H1 (cell line): ENCODE results near the gene ADD3.

Experiments
- CEBPB ChIP-seq: IDR thresholded peaks from 2 replicates; pipeline ENCODE4 v1.6.1; 2012; ENCODE audit warnings: low read depth, low read length
- EZH2 ChIP-seq: fragments of 200-600 bp; sonication (generic); IDR thresholded peaks from 2 replicates; pipeline ENCODE4 v1.7.1; 2012; ENCODE audit warnings: low read depth, mild to moderate bottlenecking, moderate library complexity, low read length, inconsistent platforms; ENCODE audit not compliant: severe bottlenecking
- GABPA ChIP-seq: IDR thresholded peaks from 2 replicates; pipeline ENCODE4 v1.6.1; 2011; ENCODE audit warnings: mild to moderate bottlenecking, low read length, moderate library complexity, borderline replicate concordance; ENCODE audit not compliant: insufficient read depth
- MAFK ChIP-seq: IDR thresholded peaks from 2 replicates; pipeline ENCODE4 v1.6.1; 2012; ENCODE audit warnings: low read depth, mild to moderate bottlenecking, improper control_type of control experiment, low read length
- PHF8 ChIP-seq: fragments of 200-600 bp; sonication (generic); conservative IDR thresholded peaks from 2 replicates; pipeline ENCODE4 v1.7.1; 2012; ENCODE audit warnings: low read depth, mild to moderate bottlenecking, inconsistent platforms, low read length, moderate library complexity
- POLR2A ChIP-seq, 2 experiments: IDR thresholded peaks; 1 replicate in 1 of 2; 2 replicates in 1 of 2; pipeline ENCODE4 v1.6.1; 2011; ENCODE audit warnings: low read depth in 2 of 2, low read length in 2 of 2, mild to moderate bottlenecking in 2 of 2; ENCODE audit errors: control extremely low read depth in 1 of 2
- SAP30 ChIP-seq: fragments of 300-600 bp; sonication (generic); IDR thresholded peaks from 2 replicates; pipeline ENCODE4 v1.7.1; 2012; ENCODE audit warnings: low read length, moderate library complexity, mild to moderate bottlenecking, inconsistent platforms; ENCODE audit not compliant: insufficient read depth, insufficient replicate concordance
- SP2 ChIP-seq: IDR thresholded peaks from 2 replicates; pipeline ENCODE4 v1.6.1; 2012; ENCODE audit warnings: mild to moderate bottlenecking, low read length, inconsistent platforms
- TF ChIP-seq, protein P1 (sequence below), 3 experiments: IDR thresholded peaks; 1 replicate in 2 of 3; 2 replicates in 1 of 3; pipeline versions ENCODE4 v1.5.1 to v1.6.1; 2011; ENCODE audit warnings: low read length in 3 of 3, mild to moderate bottlenecking in 3 of 3, inconsistent platforms in 2 of 3, low read depth in 1 of 3, moderate library complexity in 1 of 3; ENCODE audit not compliant: insufficient read depth in 1 of 3; ENCODE audit errors: control extremely low read depth in 1 of 3
- TF ChIP-seq, protein P2 (sequence below): IDR thresholded peaks from 2 replicates; pipeline ENCODE4 v1.6.1; 2012; ENCODE audit warnings: inconsistent platforms

DNA sequence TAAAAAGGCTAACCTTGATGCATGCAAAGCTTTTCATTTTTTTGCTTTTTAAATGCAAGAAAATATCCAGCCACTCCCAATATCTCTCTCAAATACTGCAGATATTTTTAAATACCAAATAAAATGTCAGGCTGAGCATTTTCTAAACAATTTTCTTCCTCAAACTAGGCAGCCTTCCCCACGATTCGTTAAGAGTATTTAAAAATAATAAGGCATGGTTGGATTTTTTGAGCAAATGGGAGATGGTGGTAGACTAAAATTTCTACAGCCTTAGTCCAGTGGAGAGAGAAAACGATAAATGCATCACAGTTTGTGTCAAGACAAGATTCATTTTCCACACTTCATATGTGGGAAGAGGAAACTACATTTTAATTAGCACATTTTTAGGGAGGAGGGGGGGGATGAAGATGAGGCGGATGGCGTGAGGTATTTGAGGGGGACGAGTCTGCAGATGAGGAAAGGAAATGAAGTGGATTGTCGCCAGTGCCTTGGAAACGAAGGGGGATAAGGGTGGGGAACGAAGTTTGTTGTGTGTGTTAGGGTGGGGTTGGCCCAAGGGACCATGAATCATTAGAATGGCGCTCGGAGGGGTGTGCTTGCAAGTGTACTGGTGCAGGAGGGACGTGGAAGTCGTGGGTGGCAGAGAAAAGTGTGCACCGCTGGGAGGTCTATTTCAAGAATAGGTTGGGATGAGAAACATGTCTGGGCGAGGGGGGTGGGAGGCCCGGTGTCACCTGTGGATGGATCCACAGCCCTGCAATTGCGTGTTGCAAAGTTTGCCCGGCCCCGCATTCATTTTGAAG, 1.2 kb upstream of the ADD3 start:
- no peak for TF ChIP-seq MAFK
- TF ChIP-seq SAP30, result no peak
- no peak for TF ChIP-seq GABPA
- TF ChIP-seq, protein P1, sequence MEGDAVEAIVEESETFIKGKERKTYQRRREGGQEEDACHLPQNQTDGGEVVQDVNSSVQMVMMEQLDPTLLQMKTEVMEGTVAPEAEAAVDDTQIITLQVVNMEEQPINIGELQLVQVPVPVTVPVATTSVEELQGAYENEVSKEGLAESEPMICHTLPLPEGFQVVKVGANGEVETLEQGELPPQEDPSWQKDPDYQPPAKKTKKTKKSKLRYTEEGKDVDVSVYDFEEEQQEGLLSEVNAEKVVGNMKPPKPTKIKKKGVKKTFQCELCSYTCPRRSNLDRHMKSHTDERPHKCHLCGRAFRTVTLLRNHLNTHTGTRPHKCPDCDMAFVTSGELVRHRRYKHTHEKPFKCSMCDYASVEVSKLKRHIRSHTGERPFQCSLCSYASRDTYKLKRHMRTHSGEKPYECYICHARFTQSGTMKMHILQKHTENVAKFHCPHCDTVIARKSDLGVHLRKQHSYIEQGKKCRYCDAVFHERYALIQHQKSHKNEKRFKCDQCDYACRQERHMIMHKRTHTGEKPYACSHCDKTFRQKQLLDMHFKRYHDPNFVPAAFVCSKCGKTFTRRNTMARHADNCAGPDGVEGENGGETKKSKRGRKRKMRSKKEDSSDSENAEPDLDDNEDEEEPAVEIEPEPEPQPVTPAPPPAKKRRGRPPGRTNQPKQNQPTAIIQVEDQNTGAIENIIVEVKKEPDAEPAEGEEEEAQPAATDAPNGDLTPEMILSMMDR (IDR thresholded peaks at IDR 0.05; ENCODE audit: control extremely low read depth in 1 of 3, insufficient read depth in 1 of 3, low read depth in 1 of 3, low read length in 3 of 3), result no peak
- TF ChIP-seq PHF8, result no peak
- TF ChIP-seq POLR2A (IDR thresholded peaks at IDR 0.05; ENCODE audit: control extremely low read depth in 1 of 2, low read depth in 2 of 2, low read length in 2 of 2), result no peak
- no peak for TF ChIP-seq SP2
- TF ChIP-seq EZH2, result no peak
- TF ChIP-seq CEBPB, result no peak
- TF ChIP-seq, protein P2, sequence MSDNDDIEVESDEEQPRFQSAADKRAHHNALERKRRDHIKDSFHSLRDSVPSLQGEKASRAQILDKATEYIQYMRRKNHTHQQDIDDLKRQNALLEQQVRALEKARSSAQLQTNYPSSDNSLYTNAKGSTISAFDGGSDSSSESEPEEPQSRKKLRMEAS, result no peak
